ENCODE measurements around the gene ATP2A1.

ATP2A1 gene

DNA sequence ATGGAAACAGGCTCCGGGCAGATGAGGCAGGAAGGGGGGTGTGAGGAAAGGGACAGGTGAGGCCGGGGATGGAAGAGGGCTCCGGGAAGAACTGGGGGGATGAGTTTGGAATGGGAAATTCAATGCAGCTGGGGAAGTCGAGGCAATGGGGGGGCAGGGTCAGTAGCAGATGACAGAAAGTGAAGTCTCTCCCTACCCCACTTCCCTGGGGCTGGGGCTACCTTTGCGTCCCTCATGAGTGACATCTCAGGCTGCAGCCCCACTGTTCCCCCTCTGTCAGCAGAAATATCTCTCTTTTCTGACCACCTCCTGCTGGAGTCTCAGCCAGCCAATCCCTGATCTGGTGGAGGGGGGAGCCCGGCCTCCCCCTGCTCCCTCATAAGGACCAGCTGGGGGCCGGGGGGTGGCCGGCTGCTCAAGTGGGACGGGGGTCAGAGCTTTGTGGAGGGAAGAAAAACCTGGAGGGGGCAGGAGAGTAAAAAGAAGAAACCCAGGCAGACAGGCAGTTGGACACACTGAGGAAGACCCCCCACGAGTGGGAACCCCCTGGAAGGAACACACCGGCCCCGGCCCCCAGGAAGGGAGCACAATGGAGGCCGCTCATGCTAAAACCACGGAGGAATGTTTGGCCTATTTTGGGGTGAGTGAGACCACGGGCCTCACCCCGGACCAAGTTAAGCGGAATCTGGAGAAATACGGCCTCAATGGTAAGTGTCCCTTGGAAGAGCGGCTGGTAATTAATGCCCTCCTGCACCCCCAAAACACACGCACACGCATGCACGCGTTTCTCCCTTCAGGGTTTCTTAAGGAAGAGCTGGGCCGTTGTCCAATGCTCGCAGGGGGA, at the start of gene ATP2A1:
TSS of gene ATP2A1 (plus strand) at position 406 of the 844 bp plus-strand sequence. CDS start at position 590, 184 bp downstream.
- H3K9me3 Mint-ChIP-seq: no peaks in the 10 kb centered on the region
- H3K27ac Mint-ChIP-seq (ENCODE audit: low read depth): no peak within 1 kb of the TSS
- no peaks in the 10 kb centered on the region for H3K27me3 Mint-ChIP-seq
- DNase-seq (ENCODE audit: low spot score in 2 of 2) (no peak), ATAC-seq (replicated peaks; ENCODE audit: extremely low read depth, poor library complexity, severe bottlenecking) (no peak)
- peak within 1 kb of the TSS; percentile 84 for H3K4me3 Mint-ChIP-seq
- H3K4me1 Mint-ChIP-seq: peaks cover 14% of the 10 kb centered on the region
- H3K36me3 Mint-ChIP-seq (ENCODE audit: insufficient read depth): peaks cover 8% of the 10 kb centered on the region

DNA sequence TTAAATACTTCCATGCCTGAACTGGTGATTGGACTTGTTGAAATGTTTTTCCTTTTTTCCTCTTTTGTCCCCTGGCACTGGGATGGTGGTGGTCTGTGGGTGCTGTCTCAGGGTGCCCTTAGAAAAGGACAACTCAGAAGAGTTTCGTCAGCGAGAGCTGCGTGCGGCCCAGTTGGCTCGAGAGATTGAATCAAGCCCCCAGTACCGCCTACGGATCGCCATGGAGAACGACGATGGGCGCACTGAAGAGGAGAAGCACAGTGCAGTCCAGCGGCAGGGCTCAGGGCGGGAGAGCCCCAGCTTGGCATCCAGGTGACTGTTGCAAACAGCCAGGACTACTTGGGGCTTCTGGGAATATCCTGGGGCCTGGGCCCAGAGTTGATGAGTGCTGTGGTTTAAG, 48.5 kb upstream of the ATP2A1 start:
- ATAC-seq (replicated peaks; ENCODE audit: extremely low read depth, poor library complexity, severe bottlenecking): no peak
- H3K36me3 Mint-ChIP-seq (ENCODE audit: insufficient read depth): peaks cover 86% of the 10 kb centered on the region
- DNase-seq (ENCODE audit: low spot score in 2 of 2): no peak
- no peak overlapping the region for H3K4me3 Mint-ChIP-seq
- peaks cover 22% of the 10 kb centered on the region for H3K4me1 Mint-ChIP-seq
- no peaks in the 10 kb centered on the region for H3K27me3 Mint-ChIP-seq
- no peaks in the 10 kb centered on the region for H3K9me3 Mint-ChIP-seq
- no peak overlapping the region for H3K27ac Mint-ChIP-seq (ENCODE audit: low read depth)

DNA sequence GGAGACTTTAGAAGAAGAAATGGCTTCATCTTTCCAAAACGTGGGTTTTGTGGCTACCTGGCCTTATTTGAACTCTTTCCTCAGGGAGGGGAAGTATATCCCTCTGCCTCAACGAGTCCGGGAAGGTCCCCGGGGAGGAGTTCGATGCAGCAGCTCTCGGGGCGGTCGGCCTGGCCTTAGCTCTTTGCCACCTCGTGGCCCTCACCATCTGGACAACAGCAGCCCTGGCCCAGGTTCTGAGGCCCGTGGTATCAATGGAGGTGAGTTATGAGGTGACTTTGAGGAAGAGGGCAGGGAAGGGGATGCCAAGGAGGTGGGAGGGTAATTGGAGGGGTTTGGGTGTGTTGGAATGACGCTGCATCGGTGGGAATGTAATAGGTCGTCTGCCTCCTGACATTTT, 47.8 kb upstream of the ATP2A1 start:
- DNase-seq (ENCODE audit: low spot score in 2 of 2) (no peak), ATAC-seq (replicated peaks; ENCODE audit: extremely low read depth, poor library complexity, severe bottlenecking) (no peak)
- Mint-ChIP-seq H3K27ac (ENCODE audit: low read depth) (no peak overlapping the region), H3K9me3 (no peaks in the 10 kb centered on the region), H3K4me1 (peaks cover 16% of the 10 kb centered on the region), H3K4me3 (no peak overlapping the region), H3K36me3 (ENCODE audit: insufficient read depth) (peaks cover 86% of the 10 kb centered on the region), H3K27me3 (no peaks in the 10 kb centered on the region)

DNA sequence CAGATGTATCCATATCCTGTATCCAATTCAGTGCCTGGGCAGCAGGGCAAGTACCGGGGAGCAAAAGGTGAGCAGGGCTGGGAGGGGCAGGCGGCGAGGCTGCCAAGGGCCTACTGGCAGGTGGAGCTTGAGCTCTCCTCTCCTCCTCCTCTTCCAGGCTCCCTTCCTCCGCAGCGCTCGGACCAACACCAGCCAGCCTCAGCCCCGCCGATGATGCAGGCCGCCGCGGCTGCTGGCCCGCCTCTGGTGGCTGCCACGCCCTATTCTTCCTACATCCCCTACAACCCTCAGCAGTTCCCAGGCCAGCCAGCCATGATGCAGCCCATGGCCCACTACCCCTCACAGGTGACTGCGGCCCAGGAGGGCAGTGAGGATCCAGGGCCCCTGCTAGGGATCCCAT, 43.9 kb upstream of the ATP2A1 start:
- Mint-ChIP-seq H3K27me3 (no peaks in the 10 kb centered on the region), H3K4me3 (no peak overlapping the region), H3K27ac (ENCODE audit: low read depth) (peak overlapping the region; percentile 35), H3K4me1 (peaks cover 6% of the 10 kb centered on the region), H3K9me3 (no peaks in the 10 kb centered on the region), H3K36me3 (ENCODE audit: insufficient read depth) (peaks cover 71% of the 10 kb centered on the region)
- ATAC-seq (replicated peaks; ENCODE audit: extremely low read depth, poor library complexity, severe bottlenecking) (no peak), DNase-seq (ENCODE audit: low spot score in 2 of 2) (no peak)

DNA sequence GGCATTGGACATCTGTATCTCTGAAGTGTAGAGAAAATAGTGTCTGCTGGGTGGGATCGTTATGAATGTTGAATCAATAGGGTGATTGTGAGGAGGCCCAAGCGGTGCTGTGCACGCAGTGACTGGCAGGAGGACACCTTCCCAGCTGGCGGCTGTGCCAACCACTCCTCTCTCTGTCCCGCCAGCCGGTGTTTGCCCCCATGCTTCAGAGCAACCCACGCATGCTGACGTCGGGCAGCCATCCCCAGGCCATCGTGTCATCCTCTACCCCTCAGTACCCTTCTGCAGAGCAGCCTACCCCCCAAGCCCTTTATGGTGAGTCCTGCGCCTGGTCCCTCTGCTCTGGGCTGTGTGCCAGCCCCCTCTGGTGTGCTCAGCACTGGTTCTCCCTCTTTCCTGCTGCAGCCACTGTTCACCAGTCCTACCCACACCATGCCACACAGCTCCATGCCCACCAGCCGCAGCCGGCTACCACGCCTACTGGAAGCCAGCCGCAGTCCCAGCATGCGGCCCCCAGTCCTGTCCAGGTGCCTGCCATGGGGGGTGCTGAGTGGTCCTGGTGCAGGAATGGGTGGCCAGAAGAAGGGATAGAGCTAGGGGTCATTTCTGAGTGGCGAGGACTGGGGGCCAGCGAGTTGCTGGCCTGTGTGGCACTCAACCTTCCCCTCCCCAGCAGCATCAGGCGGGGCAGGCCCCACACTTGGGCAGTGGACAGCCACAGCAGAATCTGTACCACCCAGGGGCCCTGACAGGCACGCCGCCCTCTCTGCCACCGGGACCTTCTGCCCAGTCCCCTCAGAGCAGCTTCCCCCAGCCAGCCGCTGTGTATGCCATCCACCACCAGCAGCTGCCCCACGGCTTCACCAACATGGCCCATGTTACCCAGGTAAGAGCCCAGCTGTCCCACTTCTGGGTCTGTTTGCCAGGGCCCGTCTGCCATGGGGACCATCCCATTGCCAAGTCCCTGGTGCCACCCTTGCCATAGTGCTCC, 43.1 kb upstream of the ATP2A1 start:
- no peaks in the 10 kb centered on the region for H3K9me3 Mint-ChIP-seq
- peaks cover 5% of the 10 kb centered on the region for H3K4me1 Mint-ChIP-seq
- no peaks in the 10 kb centered on the region for H3K27me3 Mint-ChIP-seq
- peaks cover 66% of the 10 kb centered on the region for H3K36me3 Mint-ChIP-seq (ENCODE audit: insufficient read depth)
- H3K4me3 Mint-ChIP-seq: no peak overlapping the region
- DNase-seq (ENCODE audit: low spot score in 2 of 2): no peak
- peak overlapping the region; percentile 71 for H3K27ac Mint-ChIP-seq (ENCODE audit: low read depth)
- ATAC-seq (replicated peaks; ENCODE audit: extremely low read depth, poor library complexity, severe bottlenecking): no peak

DNA sequence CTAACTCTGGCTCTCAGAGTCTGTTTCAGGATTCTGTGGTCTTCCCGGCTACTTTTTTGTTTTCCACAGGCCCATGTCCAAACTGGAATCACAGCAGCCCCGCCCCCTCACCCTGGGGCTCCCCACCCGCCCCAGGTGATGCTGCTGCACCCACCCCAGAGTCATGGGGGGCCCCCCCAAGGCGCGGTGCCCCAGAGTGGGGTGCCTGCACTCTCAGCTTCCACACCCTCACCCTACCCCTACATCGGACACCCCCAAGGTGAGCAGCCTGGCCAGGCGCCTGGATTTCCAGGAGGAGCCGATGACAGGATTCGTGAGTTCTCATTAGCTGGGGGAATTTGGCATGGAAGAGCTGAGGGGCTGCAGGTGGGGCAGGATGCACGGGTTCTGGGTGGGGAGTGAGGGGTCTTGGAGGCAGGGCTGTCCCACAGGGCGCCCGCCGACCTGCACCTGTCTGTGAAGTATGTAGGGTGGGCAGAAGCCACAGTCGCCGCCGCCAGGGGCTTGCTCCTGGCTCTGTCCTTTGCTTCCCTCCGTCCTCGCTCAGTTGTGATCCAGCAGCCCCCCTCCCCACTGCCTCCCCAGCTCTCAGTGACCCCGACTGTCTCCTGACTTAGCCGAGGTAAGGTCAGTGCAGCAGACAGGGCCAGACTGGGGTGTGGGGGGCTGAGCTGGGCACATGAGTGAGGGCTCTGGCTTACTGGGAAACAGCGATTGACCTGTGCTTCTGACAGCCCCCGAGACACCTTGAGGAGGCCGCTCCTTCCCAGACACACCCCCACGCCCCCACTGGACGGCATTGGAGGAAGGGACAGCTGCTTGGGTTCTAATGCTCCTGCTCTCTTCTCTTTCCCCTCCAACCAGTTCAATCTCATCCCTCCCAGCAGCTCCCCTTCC, 42.2 kb upstream of the ATP2A1 start:
- peaks cover 57% of the 10 kb centered on the region for H3K36me3 Mint-ChIP-seq (ENCODE audit: insufficient read depth)
- H3K27ac Mint-ChIP-seq (ENCODE audit: low read depth): no peak overlapping the region
- no peaks in the 10 kb centered on the region for H3K27me3 Mint-ChIP-seq
- H3K4me3 Mint-ChIP-seq: no peak overlapping the region
- no peaks in the 10 kb centered on the region for H3K4me1 Mint-ChIP-seq
- DNase-seq (ENCODE audit: low spot score in 2 of 2): no peak
- H3K9me3 Mint-ChIP-seq: no peaks in the 10 kb centered on the region
- no peak for ATAC-seq (replicated peaks; ENCODE audit: extremely low read depth, poor library complexity, severe bottlenecking)

DNA sequence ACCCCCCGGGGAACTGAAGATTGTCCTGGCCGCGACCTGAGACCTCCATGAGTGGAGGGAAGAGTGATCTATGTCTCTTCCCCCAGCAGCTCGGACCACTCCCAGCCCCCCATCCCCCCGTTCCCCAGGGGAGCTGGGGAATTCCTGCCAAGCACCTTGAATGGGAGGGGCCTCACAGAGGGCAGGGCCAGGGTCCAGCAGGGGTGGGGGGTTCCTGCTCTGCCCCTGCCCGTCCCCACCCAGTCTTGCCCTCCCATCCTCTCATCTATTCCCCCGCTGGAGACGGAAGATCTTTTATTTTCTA, 41.6 kb upstream of the ATP2A1 start:
- DNase-seq (ENCODE audit: low spot score in 2 of 2): no peak
- Mint-ChIP-seq H3K4me1 (no peaks in the 10 kb centered on the region), H3K4me3 (no peak overlapping the region), H3K27ac (ENCODE audit: low read depth) (no peak overlapping the region), H3K36me3 (ENCODE audit: insufficient read depth) (peaks cover 60% of the 10 kb centered on the region), H3K27me3 (no peaks in the 10 kb centered on the region), H3K9me3 (no peaks in the 10 kb centered on the region)
- no peak for ATAC-seq (replicated peaks; ENCODE audit: extremely low read depth, poor library complexity, severe bottlenecking)

DNA sequence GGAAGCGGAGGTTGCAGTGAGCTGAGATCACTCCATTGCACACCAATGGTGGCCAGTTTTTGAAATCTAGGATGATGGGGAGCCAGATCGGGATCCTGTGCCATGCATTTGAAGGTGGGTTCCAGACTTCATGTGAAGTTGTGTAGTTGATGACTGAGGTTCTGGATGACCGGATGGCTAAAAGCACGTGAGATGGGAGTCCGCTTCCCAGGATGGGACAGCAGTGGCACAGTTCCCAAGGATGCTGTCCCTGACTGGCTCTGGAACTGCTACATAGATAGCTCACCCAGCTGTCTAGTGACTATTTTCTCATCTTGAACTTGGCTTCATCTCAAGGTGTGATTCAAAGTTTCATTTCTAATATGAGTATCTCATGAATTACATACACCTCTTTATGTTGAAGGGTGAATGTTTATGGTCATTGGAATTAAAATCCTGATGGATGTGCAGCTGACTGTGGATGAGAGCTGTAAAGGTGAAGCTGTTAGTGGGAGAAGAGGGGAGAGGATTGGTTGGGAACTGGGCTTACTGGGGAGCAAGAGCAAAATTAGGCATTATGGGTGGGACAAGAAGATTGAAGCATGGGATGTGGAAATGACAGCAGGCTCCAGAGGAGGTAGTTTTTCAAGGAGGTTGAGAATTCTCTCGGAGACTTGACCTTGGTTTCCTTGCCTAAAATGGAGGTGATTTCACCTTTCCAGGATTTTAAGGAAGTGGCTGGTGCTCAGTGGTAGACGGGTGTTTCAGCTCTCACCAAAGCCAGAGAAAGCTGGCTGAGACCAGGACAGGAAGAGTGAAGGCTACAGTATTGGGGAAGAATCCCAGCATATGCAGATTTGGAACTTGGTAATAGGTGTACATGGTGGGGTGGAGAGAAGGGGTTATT, 40.4 kb upstream of the ATP2A1 start:
- Mint-ChIP-seq H3K27ac (ENCODE audit: low read depth) (peak overlapping the region; percentile 8), H3K27me3 (no peaks in the 10 kb centered on the region), H3K4me1 (peaks cover 3% of the 10 kb centered on the region), H3K36me3 (ENCODE audit: insufficient read depth) (peaks cover 51% of the 10 kb centered on the region), H3K4me3 (no peak overlapping the region), H3K9me3 (no peaks in the 10 kb centered on the region)
- DNase-seq (ENCODE audit: low spot score in 2 of 2): no peak
- ATAC-seq (replicated peaks; ENCODE audit: extremely low read depth, poor library complexity, severe bottlenecking): no peak

DNA sequence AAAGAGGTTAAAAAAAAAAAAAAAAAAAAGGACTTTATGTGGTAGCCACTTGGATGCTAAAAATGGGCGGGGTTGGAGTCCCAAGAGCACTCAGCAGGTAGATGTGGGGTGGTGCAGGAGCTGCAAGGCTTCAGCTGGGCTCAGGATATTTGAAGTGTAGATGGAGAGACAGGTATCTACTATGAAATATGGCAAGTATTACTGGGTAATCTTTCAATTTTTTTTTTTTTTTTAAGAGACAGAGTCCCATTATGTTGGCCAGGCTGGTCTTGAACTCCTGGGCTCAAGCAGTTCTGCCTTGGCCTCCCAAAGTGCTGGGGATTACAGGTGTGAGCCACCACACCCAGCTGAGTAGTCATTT, 39.8 kb upstream of the ATP2A1 start:
- Mint-ChIP-seq H3K4me3 (no peak overlapping the region), H3K9me3 (no peaks in the 10 kb centered on the region), H3K27ac (ENCODE audit: low read depth) (no peak overlapping the region), H3K27me3 (no peaks in the 10 kb centered on the region), H3K36me3 (ENCODE audit: insufficient read depth) (peaks cover 49% of the 10 kb centered on the region), H3K4me1 (peaks cover 5% of the 10 kb centered on the region)
- ATAC-seq (replicated peaks; ENCODE audit: extremely low read depth, poor library complexity, severe bottlenecking) (no peak), DNase-seq (ENCODE audit: low spot score in 2 of 2) (no peak)

DNA sequence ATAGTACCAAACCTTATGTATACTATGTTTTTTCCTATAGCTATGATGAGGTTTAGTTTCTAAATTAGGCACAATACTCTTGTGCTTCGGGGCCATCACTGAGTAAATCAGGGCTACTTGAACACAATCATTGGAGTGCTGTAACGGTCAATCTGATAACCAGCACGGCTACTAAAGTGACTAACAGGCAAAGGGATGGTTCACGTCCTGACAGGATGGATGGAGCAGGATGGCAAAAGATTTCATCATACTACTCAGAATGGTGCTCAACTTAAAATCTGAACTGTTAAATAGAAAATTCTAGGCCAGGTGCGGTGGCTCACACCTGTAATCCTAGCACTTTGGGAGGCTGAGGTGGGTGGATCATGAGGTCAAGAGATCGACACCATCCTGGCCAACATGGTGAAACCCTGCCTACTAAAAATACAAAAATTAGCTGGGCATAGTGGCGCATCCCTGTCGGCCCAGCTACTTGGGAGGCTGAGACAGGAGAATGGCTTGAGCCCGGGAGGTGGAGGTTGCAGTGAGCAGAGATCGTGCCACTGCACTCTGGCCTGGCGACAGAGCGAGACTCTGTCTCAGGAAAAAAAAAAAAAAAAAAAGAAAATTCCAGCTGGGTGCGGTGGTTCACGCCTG, 39.2 kb upstream of the ATP2A1 start:
- ATAC-seq (replicated peaks; ENCODE audit: extremely low read depth, poor library complexity, severe bottlenecking) (no peak), DNase-seq (ENCODE audit: low spot score in 2 of 2) (no peak)
- no peaks in the 10 kb centered on the region for H3K27me3 Mint-ChIP-seq
- no peak overlapping the region for H3K4me3 Mint-ChIP-seq
- H3K36me3 Mint-ChIP-seq (ENCODE audit: insufficient read depth): peaks cover 48% of the 10 kb centered on the region
- H3K9me3 Mint-ChIP-seq: no peaks in the 10 kb centered on the region
- H3K27ac Mint-ChIP-seq (ENCODE audit: low read depth): peak overlapping the region; percentile 19
- H3K4me1 Mint-ChIP-seq: peaks cover 5% of the 10 kb centered on the region

DNA sequence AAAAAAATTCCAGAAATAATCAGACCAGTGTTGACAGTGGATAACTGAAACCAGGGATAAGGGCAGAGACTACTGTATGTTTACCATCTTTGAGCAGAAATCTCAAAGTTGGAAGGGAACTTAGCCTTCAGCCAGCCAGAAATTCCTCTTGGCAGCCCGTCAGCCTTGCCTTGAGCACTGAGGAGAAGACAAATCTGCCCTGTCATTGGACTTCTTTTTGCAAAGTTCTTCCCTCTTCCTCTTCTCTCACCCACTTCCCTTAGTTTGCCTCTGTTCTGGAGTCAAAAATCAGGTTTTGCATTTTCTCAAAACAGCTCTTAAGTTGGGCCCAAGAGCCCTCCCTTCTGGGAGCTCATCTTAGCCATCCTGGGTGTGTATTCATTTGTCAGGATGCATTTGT, 38.4 kb upstream of the ATP2A1 start:
- DNase-seq (ENCODE audit: low spot score in 2 of 2) (no peak), ATAC-seq (replicated peaks; ENCODE audit: extremely low read depth, poor library complexity, severe bottlenecking) (no peak)
- Mint-ChIP-seq H3K27ac (ENCODE audit: low read depth) (peak overlapping the region; percentile 19), H3K4me3 (no peak overlapping the region), H3K9me3 (no peaks in the 10 kb centered on the region), H3K4me1 (peaks cover 10% of the 10 kb centered on the region), H3K36me3 (ENCODE audit: insufficient read depth) (peaks cover 44% of the 10 kb centered on the region), H3K27me3 (no peaks in the 10 kb centered on the region)

All from central memory CD8-positive, alpha-beta T cell (primary cell).